DMS53 treated with DMSO at 0.1 percent for 48 hours (cell line): ENCODE data around the gene PSMC5.

Experiments used
- DNase-seq: peaks from one replicate; lab custom pipeline; 2025; ENCODE audit not compliant: unreplicated experiment; lab: John Stamatoyannopoulos, UW

Gene PSMC5

DNA sequence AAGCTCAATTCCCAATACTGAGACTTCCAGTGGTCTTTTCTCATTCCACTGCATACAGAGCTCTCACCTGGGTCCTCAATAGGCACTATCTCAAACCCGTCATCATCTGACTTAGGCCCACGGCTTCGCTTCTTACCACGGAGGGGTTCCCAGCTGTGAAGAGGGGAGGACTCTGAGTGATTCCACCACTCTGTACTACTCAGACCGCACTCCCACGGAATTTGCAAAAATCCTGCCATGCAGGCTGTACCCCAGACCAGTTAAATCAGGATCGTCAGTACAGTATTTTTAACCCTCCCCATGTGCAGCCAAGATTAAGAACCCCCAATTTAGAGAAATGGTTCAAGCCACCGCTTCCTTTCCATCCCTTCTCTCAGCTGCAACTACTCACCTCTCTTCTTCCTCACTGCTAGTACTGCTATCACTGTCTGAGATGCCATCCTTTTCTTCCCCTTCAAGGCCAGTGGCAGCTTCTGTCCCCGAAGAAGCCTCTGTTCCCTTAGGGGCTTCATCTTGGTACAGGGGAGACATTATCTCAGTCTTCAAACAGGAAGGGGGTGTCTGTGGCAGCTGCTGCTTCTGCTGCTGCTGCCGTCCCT is 6.2 kb upstream of the PSMC5 start:
- DNase-seq: no peak

DNA sequence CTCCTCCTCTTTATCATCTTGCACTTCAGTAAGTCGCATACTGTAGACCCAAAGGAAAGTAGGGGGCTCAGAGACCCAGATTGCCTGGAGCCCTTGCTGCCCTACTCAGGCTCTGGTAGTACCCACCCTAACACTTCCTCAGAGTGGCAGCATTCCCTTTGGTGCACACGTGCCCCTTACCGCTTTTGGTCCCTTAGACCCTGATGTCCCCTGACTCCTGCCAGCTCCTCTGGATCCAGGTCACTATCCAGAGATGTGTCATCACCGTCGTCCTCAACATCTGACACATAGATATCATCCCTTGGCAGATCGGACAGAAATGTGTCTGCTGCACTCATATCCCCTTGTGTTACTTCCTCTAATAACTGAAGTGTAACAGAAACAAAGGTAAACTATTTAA is 5.4 kb upstream of the PSMC5 start:
- no peak for DNase-seq

DNA sequence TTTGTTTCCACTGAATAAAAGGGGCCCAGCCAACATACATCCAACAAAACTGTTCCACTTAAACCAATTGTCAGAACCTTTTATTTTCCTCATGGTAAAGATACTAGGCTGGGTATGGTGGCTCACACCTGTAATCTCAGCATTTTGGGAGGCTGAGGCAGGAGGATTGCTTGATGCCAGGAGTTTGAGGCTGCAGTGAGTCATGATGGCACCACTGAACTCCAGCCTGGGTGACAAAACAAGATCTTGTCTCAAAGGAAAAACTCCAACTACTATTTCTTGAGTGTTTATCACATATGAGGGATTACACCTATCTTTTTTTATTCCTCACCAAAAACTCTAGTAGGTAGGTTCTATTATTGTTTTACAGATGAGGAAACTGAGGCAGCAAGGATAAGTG is 4.7 kb upstream of the PSMC5 start:
- DNase-seq: no peak

DNA sequence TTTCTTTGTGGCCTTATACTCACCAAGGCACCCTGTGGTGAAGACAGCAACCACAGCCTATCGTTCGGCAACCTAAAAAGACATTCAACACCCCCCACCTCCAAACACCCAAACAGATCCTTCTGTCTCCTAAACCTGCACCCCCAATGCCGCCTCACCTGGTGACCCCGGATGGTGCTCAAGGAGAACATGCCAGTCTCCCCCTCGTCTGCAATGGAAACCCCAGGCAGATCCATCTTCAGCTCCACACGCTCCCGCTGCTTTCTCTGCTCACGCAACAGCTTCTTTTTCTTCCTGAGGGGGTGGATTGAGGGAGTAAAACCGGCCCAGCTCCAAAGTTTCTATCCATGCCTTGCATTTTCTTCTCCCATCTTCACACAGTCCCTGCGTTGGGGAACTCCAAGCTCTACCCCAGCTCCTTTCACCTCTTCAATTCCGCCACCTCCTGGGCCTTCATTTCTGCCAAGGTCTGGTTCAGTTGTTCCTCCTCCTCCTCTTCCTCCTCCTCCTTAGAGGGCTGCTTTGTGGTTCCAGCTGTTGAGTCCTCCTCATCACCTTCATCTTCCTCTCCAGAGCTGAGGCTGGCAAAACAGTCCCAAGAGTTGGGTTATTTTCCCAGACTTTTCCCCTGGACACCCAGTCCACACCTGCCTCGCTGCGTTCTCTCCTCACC is 3.4 kb upstream of the PSMC5 start:
- DNase-seq: no peak

DNA sequence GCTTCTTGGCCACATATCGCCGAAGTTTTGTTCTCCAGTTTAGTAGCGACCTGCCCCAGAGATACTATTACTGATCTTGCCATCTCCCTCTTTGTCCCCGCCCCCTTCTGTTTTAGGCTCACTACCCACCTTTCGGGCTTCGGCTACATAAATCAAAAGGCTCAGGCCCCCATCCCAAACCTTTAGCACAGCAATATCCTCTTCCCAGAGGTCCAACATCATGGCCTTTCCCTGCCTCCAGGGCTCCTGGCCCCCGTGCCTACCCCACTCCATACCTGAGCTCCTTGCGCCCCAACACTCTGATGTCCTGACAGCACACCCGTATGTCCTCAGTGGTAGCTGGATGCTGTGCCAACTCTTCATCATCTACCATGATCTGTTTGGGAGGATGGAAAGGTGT is 2.9 kb upstream of the PSMC5 start:
- DNase-seq: no peak

DNA sequence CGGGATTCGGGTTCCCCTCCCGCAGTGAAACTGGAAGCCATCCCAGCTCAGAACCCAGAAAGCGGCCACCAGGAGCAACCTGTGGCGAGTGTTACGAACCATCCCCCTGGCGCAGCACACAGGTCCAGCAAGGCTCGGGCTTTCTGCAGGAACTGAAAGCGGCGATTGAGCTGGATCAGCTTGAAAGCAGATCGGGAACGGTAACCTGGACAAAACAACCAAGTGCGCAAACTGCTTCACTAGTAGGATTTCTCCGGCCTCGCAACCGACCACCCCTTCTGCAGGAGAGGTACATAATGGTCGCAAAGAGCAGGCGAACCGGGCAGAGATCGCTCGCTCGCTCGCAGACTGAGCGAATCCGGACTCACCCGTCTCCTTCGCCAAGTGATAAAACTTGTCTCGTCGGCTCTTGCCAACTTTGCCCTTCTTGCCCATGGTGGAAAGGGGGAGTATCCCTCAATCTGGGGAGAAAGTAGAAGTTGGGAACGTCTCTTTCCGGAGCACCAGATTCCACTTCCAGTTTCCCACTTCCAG is 696 bp upstream of the PSMC5 start:
- no peak for DNase-seq

DNA sequence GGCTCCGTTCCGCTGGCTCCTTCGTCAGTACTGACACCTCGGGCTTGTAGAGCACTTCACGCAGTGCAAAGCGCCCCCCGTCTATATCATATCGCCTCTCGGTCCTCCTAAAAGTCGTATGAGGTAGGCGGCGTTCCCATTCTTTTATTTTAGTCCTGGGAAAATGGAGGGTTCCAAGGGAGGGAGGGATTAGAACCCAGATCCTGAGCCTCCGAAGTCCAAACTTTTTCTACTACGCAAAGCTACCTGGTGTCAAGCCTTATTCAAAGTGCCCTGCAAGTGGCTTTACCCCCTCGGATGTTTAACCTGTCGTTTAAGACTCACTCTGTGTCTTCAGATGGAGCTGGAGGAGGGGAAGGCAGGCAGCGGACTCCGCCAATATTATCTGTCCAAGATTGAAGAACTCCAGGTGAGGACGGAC is 580 bp downstream of the PSMC5 start:
- no peak for DNase-seq

DNA sequence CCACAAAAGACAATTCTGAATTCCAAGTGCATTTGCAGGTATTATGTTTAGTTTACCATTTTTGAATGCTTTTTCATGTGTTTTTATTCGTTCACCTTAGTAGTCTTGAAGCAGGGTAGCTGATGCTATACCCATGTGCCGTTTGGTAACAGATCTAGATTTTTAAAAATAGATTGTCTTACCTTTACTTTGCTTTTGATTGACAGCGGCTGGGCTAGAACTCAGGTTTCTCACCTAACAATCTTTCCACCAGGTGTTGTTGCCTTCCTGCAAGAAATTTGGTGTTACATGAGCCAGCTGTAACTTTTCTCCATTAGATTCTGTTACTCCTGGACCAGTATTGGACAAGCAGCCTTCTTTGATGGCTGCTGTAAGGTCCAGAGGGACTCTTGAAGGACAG is 1.7 kb downstream of the PSMC5 start:
- DNase-seq: no peak

DNA sequence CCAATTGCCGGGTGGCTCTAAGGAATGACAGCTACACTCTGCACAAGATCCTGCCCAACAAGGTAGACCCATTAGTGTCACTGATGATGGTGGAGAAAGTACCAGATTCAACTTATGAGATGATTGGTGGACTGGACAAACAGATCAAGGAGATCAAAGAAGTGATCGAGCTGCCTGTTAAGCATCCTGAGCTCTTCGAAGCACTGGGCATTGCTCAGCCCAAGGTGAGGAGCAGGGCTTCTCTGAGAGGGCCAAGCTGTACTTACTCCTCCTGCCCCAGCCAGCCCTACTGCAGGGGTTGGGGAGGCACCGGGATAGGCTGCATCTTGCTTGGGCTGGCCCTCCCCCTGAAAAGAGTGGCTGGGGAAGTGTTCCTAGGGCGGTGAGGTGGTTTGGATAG is 3.0 kb downstream of the PSMC5 start:
- DNase-seq: no peak

DNA sequence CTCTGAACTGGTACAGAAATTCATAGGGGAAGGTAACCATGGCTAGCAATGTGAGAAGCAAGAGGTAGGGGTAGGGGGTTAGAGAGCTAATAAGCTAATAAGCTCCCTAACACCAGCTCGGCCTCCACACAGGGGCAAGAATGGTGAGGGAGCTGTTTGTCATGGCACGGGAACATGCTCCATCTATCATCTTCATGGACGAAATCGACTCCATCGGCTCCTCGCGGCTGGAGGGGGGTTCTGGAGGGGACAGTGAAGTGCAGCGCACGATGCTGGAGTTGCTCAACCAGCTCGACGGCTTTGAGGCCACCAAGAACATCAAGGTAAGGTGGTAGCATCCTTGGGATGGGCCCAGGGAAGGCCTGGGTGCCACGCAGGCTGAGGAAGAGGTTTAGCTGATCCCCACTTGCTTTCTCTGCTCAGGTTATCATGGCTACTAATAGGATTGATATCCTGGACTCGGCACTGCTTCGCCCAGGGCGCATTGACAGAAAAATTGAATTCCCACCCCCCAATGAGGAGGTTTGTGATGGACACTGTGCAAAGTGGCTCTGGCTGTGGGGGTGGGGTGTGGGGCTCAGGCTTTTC is 3.8 kb downstream of the PSMC5 start:
- no peak for DNase-seq

DNA sequence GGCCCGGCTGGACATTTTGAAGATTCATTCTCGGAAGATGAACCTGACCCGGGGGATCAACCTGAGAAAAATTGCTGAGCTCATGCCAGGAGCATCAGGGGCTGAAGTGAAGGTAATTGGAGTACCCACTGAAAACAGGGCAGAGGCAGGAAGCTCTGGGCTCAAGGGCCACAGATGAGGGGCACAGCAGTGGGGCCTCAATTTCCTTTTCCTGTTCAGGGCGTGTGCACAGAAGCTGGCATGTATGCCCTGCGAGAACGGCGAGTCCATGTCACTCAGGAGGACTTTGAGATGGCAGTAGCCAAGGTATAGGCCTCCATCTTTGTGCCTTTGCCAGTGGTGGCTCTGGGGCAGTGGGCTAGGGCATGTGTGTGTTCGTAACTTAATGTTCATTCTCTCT is 4.3 kb downstream of the PSMC5 start:
- no peak for DNase-seq

DNA sequence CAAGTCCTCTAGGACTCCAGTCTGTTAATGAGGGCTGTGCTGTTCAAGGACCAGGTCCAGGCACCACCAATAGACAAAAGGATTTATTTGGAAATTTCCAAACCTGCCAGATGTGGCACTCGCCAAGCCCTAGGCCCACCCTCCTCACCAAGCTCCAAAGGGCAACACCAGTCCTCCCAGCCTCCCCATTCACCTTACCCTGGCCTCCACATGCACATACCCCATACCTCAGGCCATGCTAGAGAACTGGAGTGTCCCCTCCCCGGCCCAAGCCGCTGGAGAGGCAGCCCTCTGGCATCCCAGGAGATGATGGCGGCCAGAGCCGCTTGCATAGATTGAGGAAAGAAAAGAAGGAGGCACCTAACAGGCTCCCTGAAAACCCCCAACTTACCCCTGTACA is 4.8 kb downstream of the PSMC5 start:
- no peak for DNase-seq

DNA sequence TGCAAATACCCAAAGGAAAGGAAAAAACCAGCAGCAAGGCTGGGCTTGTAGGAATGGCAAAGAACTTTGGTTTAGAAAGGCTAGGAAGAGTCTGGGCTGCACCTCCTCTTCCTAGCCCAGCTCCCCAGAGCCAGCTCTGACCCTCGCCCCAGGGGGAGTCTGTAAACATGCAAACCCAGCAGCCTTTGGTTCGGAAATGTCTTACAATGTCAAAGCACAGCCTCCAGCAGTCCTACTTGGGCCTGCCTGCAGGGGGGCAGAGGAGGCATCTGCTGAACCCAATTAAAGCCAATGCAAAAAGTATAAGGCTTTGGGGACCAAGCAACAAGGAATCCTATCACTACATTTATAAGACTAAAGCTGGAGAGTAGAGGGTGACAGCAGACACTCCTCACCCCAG is 5.2 kb downstream of the PSMC5 start:
- DNase-seq: no peak

DNA sequence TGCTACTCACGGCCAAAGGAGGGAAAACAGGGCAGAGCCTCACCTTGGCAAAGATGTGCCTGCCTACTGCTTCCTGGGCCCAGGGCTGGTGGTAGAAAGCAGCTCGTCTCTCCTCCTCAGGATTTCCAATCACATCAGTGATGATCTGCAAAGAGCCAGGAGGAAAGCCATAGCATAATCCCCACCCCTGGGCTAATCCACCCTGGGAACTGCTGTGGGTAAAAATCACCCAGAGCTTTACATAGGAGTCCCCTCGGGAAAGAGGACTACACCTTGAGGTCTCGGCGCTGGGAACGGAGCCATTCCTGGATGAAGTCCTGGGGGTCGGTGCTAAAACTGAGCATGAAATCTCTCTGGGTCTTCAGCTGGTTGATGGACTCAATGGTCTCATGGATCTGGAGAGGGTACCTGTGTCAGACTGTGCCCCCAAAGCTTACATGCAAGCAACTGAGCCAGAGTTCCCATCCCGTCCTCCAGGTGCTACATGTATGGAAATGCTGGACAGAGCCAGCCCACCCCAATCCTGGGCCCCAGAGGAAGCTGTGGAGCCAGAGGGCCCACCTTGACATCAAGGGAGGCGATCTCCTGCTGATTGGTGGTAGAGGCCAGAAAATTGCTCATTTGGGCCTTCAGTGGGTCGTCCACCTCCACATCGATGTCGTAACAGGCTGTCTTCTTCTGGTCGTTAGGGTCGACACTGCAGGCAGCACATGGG is 6.0 kb downstream of the PSMC5 start:
- DNase-seq: no peak

DNA sequence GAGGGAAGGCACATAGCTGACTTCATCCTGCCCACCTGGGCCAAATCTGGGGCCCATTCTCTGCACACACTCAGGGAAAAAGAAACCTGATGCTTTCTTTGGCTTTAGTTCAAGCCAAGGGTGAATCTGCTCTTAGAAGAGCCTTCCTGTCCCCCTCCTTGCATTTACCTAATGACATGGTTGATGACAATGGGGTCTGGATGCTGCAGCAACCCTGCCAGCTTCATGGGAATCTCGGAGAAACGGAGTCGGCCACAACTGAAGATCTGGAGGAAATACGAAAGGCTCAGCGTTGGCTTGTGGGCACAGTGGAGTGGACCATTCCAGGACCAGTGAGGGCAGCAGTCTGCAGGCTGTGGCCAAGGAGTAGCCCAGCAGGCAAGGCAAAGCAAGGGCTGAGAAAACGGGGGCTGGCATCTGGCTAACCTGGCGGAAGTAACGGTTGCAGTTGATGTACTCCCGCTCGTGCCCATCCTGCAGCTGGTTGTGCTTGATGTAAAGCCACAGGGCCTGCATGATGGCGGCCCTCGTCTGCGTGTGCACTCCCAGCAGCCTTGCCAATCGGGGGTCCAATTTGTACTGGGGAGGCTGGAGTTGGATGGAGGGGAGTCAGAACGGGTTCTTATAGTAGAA is 6.6 kb downstream of the PSMC5 start:
- no peak for DNase-seq

DNA sequence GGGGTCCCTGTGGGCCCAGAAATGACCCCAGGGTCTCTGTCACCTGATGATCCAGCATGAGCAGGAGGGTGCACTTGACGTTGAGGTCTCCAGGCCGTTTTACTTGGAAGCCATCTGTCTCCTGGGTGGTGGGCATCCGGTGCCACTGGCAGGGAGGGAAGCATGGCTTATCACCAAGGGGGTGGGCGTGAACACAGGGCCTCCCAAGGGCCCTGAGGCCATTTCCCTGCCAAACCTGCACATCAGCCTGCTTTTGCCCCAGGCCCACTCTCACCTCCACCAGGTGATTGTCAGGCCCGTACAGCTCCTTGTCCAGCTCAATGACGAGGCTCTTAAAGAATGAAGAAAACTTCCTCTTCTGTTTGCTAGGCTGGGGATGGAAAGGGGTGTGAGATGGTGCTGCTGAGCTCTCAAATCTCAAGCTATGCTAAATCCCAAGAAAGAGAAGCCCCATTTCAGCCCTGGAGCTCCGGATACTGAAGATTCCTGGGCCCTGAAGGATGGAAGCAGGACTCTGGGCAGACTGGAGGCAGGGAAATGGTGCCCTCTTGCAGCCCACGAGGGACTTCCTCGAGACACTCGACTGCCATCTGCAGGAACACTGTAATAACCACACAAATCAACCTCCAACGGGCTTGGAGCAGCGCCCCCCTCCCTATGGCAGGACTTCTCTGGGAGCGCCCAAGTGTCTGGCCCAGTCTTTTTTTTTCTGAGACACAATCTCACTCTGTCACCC is 7.4 kb downstream of the PSMC5 start:
- peak; percentile 34 for DNase-seq

DNA sequence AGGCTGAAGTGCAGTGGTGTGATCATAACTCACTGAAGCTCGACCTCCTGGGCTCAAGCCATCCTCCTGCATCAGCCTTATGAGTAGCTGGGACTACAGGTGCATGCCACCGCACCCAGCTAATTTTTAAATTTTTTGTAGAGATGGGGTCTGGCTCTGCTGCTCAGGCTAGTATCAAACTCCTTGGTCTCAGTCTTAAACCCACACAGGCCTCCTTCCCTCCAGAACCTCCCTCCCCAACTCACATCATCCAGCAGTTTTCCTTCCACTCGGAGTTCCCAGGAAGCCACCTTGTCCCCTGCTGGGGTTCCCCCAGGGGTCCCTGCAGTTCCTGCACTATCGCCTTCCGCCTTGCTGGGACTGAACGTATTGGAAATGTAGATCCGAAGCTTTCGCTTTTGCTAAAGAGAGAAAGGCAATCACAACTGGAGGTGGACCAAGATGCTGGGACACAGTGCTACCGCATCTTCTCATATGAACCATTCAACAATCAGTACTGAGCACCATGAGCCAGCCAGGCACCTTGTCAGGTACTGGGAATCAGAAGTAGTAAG is 8.0 kb downstream of the PSMC5 start:
- DNase-seq: no peak

DNA sequence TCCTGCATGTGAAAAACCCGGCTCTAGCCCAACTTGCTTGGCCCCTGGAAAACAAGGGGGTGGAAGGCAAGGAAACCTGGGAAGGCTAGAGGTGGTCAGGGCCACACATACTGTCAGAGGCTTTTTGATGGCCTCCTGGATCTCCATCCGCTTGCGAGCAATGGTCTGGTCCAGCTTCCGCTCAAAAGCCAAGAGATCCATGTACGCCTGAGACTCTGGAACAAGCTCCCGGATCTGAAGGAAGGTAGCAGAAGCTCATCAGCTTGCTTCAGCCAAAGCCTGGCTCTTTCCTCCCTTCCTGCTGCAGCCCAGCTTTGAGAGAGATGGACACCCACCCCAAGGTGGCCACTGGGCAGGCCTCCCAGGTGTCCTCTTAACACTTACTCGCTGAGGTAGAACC is 9.6 kb downstream of the PSMC5 start:
- no peak for DNase-seq

DNA sequence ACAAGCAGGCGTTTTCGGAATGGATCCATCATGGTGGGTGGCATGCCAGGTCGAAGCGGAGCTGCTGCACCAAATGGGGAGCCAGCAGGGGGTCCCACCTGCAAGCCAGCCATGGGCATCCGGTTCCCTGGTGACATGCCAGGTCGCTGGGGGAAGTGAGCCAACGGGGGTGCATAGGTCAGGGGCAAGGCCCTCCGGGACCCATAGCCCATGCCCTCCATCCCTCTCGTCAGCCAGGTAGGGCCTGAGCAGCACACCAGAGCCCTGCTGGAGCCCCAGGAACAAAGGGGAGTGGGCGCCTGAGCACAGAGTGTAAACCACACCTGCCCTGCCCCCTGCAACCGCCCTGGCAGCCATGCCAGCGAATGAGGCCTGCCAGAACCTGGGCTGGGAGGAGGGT is 10.2 kb downstream of the PSMC5 start:
- DNase-seq: no peak

DNA sequence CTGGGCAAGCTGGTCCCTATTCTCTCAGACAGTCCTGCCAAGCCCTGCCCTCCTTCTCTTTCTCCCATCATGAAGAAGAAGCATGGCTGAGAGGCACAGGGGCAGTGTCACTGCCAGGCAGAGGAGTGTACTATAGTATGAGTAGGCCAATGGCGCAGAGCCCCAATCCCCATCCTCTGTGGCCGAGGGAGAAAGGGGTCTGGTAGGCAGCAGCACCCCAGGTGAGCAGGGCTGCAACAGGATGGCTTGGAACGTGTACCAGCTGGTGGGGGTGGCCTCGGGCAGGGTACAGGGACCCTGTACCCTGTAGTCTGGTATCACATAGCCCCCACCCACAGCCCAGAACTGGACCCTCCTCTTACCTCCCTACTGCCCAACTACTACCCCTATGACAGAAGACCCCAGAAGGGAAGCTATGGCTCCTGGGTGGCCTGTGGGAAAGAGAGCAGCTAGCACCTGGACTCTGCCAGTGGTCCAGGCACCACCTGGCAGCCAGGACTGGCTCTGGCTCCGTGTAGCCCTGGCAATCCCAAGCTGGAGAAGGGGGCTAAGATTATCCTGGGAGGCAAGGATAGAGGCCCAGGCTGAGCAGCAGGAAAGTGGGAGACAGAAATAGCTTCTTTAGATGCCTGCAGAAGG is 10.8 kb downstream of the PSMC5 start:
- no peak for DNase-seq
